Neural cell (in vitro differentiated cells): ENCODE measurements around the gene STH. TPM values are rescaled to one million over a fixed set of nuclear protein-coding genes. Genes with fewer than 3 reads are reported as not detected.

ENCODE experiments used
- H2AFZ ChIP-seq: fragments of 200-600, 300-800 bp; sonication (generic), shearing (Covaris generic); 2 replicates; pipeline ENCODE4 v1.6.0; 2014; ENCODE audit warnings: low read depth, mild to moderate bottlenecking, antibody characterized with exemption, low read length, moderate library complexity
- H3F3A ChIP-seq: fragments of 200-600 bp; shearing (Covaris generic); 2 replicates; pipeline ENCODE4 v1.6.1; 2016; ENCODE audit warnings: mild to moderate bottlenecking, moderate library complexity, mixed read lengths, antibody characterized with exemption, low read length; ENCODE audit not compliant: insufficient read depth, poor library complexity, severe bottlenecking
- H3K27ac ChIP-seq: fragments of 200-600, 300-800 bp; sonication (generic), shearing (Covaris generic); 2 replicates; pipeline ENCODE4 v1.5.1; 2014; ENCODE audit warnings: mild to moderate bottlenecking, low read length, moderate library complexity
- H3K27me3 ChIP-seq: fragments of 300-800, 200-600 bp; sonication (generic), shearing (Covaris generic); 2 replicates; pipeline ENCODE4 v1.6.0; 2014; ENCODE audit warnings: mild to moderate bottlenecking, low read depth, low read length, moderate library complexity; ENCODE audit not compliant: insufficient read depth
- H3K36me3 ChIP-seq: fragments of 300-800, 200-600 bp; sonication (generic), shearing (Covaris generic); 2 replicates; pipeline ENCODE4 v1.5.1; 2014; ENCODE audit warnings: mild to moderate bottlenecking, antibody characterized with exemption, low read length, moderate library complexity; ENCODE audit not compliant: insufficient read depth
- H3K4me2 ChIP-seq: fragments of 300-800, 200-600 bp; sonication (generic), shearing (Covaris generic); 2 replicates; pipeline ENCODE4 v1.6.0; 2014; ENCODE audit warnings: mild to moderate bottlenecking, low read length
- H3K4me3 ChIP-seq: fragments of 300-800, 200-600 bp; sonication (generic), shearing (Covaris generic); 2 replicates; pipeline ENCODE4 v1.5.1; 2014; ENCODE audit warnings: mild to moderate bottlenecking, low read length, moderate library complexity
- H3K79me2 ChIP-seq: fragments of 200-600 bp; shearing (Covaris generic); replicated peaks from 2 replicates; pipeline ENCODE4 v1.6.0; 2014; ENCODE audit warnings: mild to moderate bottlenecking, low read length, moderate library complexity; ENCODE audit not compliant: insufficient read depth
- H3K9ac ChIP-seq: fragments of 300-800, 200-600 bp; sonication (generic), shearing (Covaris generic); 2 replicates; pipeline ENCODE4 v1.6.1; 2016; ENCODE audit warnings: mild to moderate bottlenecking, low read length, mixed read lengths
- H3K9me2 ChIP-seq: fragments of 200-600 bp; shearing (Covaris generic); 2 replicates; pipeline ENCODE4 v1.6.1; 2016; ENCODE audit warnings: mild to moderate bottlenecking, low read length, mixed read lengths; ENCODE audit not compliant: insufficient read depth
- H3K9me3 ChIP-seq: fragments of 200-600, 300-800 bp; sonication (generic), shearing (Covaris generic); 2 replicates; pipeline ENCODE4 v1.6.1; 2016; ENCODE audit warnings: mild to moderate bottlenecking, mixed run types, low read length, moderate library complexity, mixed read lengths
- H4K20me1 ChIP-seq: fragments of 200-600 bp; shearing (Covaris generic); 2 replicates; pipeline ENCODE4 v1.6.1; 2016; ENCODE audit warnings: mild to moderate bottlenecking, mixed run types; ENCODE audit not compliant: insufficient read depth
- CTCF ChIP-seq: fragments of 450-650 bp; IDR thresholded peaks from 2 replicates; pipeline ENCODE4 v1.5.1; 2014; ENCODE audit warnings: antibody characterized with exemption, mild to moderate bottlenecking, moderate library complexity; ENCODE audit not compliant: poor library complexity, severe bottlenecking
- EP300 ChIP-seq: fragments of 450-650 bp; conservative IDR thresholded peaks from 2 replicates; pipeline ENCODE4 v1.6.1; 2014; ENCODE audit warnings: antibody characterized with exemption, mild to moderate bottlenecking, moderate library complexity; ENCODE audit not compliant: poor library complexity, severe bottlenecking
- EZH2 ChIP-seq: fragments of 200-600, 300-800 bp; shearing (Covaris generic), sonication (generic); IDR thresholded peaks from 2 replicates; pipeline ENCODE4 v1.6.1; 2014; ENCODE audit warnings: antibody characterized with exemption, low read length, borderline replicate concordance, mild to moderate bottlenecking; ENCODE audit not compliant: insufficient read depth, poor library complexity, severe bottlenecking
- MXI1 ChIP-seq: fragments of 450-650 bp; conservative IDR thresholded peaks from 2 replicates; pipeline ENCODE4 v1.6.1; 2014; ENCODE audit warnings: antibody characterized with exemption, mild to moderate bottlenecking; ENCODE audit not compliant: poor library complexity, severe bottlenecking
- POLR2AphosphoS5 ChIP-seq: IDR thresholded peaks from 2 replicates; pipeline ENCODE4 v1.6.1; 2012
- RAD21 ChIP-seq: fragments of 450-650 bp; conservative IDR thresholded peaks from 2 replicates; pipeline ENCODE4 v1.6.1; 2014; ENCODE audit warnings: antibody characterized with exemption, mild to moderate bottlenecking, moderate library complexity
- REST ChIP-seq: IDR thresholded peaks from 2 replicates; pipeline ENCODE4 v1.6.1; 2012; ENCODE audit warnings: borderline replicate concordance
- SMC3 ChIP-seq: fragments of 450-650 bp; conservative IDR thresholded peaks from 2 replicates; pipeline ENCODE4 v1.6.1; 2014; ENCODE audit warnings: antibody characterized with exemption, mild to moderate bottlenecking, moderate library complexity; ENCODE audit not compliant: poor library complexity
- TAF1 ChIP-seq: IDR thresholded peaks from 2 replicates; pipeline ENCODE4 v1.6.1; 2012; ENCODE audit warnings: low read depth
- polyA plus RNA-seq: library from polyadenylated mRNA; depleted of rRNA; stranded (reverse); fragments of >200 nt; gene quantifications from 2 replicates; pipeline ENCODE4 v1.2.3, GENCODE V29; 2014

STH gene
- polyA plus RNA-seq, 1 donor from 2014 or later: not detected

GRCh38 chr17:45997166-45997565, 1.9 kb upstream of the STH start:
- H3K27ac ChIP-seq: no peak overlapping the region
- TF ChIP-seq MXI1: no peak
- no peak for TF ChIP-seq EZH2
- no peak for TF ChIP-seq REST

DNA sequence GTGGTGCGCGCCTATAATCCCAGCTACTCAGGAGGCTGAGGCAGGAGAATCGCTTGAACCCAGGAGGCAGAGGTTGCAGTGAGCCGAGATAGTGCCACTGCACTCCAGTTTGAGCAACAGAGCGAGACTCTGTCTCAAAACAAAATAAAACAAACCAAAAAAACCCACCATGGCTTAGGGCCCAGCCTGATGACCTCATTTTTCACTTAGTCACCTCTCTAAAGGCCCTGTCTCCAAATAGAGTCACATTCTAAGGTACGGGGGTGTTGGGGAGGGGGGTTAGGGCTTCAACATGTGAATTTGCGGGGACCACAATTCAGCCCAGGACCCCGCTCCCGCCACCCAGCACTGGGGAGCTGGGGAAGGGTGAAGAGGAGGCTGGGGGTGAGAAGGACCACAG, 1.4 kb upstream of the STH start:
- Histone ChIP-seq H3K4me2 (no peak overlapping the region), H3K27me3 (no peaks in the 10 kb centered on the region), H3K9me3 (no peaks in the 10 kb centered on the region), H4K20me1 (no peaks in the 10 kb centered on the region), H3K27ac (no peak overlapping the region), H3K9ac (no peak overlapping the region), H3K4me3 (no peak overlapping the region), H3F3A (no peaks in the 10 kb centered on the region), H3K79me2 (no peaks in the 10 kb centered on the region), H2AFZ (no peak overlapping the region), H3K36me3 (no peaks in the 10 kb centered on the region), H3K9me2 (no peaks in the 10 kb centered on the region)
- TF ChIP-seq REST (no peak), POLR2AphosphoS5 (no peak), EP300 (no peak), TAF1 (no peak), MXI1 (no peak), SMC3 (no peak), RAD21 (no peak), CTCF (no peak)

More at GRCh38 chr17:45997166-45997565, 1.9 kb upstream of the STH start:
- Histone ChIP-seq H2AFZ (no peak overlapping the region), H3K79me2 (no peaks in the 10 kb centered on the region), H3K4me3 (no peak overlapping the region), H4K20me1 (no peaks in the 10 kb centered on the region), H3K9me3 (no peaks in the 10 kb centered on the region), H3K9ac (no peak overlapping the region), H3K9me2 (no peaks in the 10 kb centered on the region), H3F3A (no peaks in the 10 kb centered on the region), H3K36me3 (no peaks in the 10 kb centered on the region), H3K27me3 (no peaks in the 10 kb centered on the region), H3K4me2 (no peak overlapping the region)
